ENCODE measurements around the gene MRPL16. TPM values are rescaled to one million over a fixed set of nuclear protein-coding genes. Genes with fewer than 3 reads are reported as not detected.

MRPL16 gene
- polyA plus RNA-seq, 1 of the 3 experiments (the other 2 are of a cell fraction): 77.6 TPM

- no peak overlapping the region for H3K9ac ChIP-seq
- no peak for DNase-seq
- H3K9me2 ChIP-seq: no peaks in the 10 kb centered on the region
- H3F3A ChIP-seq (replicated peaks; ENCODE audit: insufficient read depth): peaks cover 16% of the 10 kb centered on the region
- no peaks in the 10 kb centered on the region for H3K27me3 ChIP-seq (ENCODE audit: insufficient read depth)
- TF ChIP-seq MEF2A (IDR thresholded peaks at IDR 0.05; ENCODE audit: borderline replicate concordance, low read depth): no peak
- no peak for TF ChIP-seq EZH2phosphoT487 (IDR thresholded peaks at IDR 0.05; ENCODE audit: borderline replicate concordance, low read depth)
- no peak for TF ChIP-seq GABPA (IDR thresholded peaks at IDR 0.05; ENCODE audit: low read depth)
- TF ChIP-seq GATA2 (CRISPR knock-in tag; IDR thresholded peaks at IDR 0.05): no peak
- TF ChIP-seq SMC3 (IDR thresholded peaks at IDR 0.05; ENCODE audit: low read depth, low read length): no peak
- no peak for TF ChIP-seq NFIC (IDR thresholded peaks at IDR 0.05; ENCODE audit: borderline replicate concordance)
- no peak for TF ChIP-seq FOXJ3 (CRISPR knock-in tag; IDR thresholded peaks at IDR 0.05)
- no peak for TF ChIP-seq CTCF (IDR thresholded peaks at IDR 0.05)
- TF ChIP-seq ZBTB33 (IDR thresholded peaks at IDR 0.05; ENCODE audit: borderline replicate concordance, low read depth): no peak
- no peak for TF ChIP-seq REST (IDR thresholded peaks at IDR 0.05; ENCODE audit: low read depth, low read length)
- no peak for TF ChIP-seq RCOR1 (IDR thresholded peaks at IDR 0.05; ENCODE audit: low read length)
- TF ChIP-seq YY1 (IDR thresholded peaks at IDR 0.05; ENCODE audit: low read depth): no peak
- TF ChIP-seq CHD2 (IDR thresholded peaks at IDR 0.05; ENCODE audit: low read length, partially characterized antibody): no peak
- no peak for TF ChIP-seq RFX5 (IDR thresholded peaks at IDR 0.05; ENCODE audit: low read length)
- no peak for TF ChIP-seq ELF1 (IDR thresholded peaks at IDR 0.05)
- no peak for TF ChIP-seq RXRA (IDR thresholded peaks at IDR 0.05; ENCODE audit: borderline replicate concordance, low read depth)
- no peak overlapping the region for H3K27ac ChIP-seq (ENCODE audit: low read depth in 2 of 2, low read length in 1 of 2)
- 83% methylated on average over 4 of the region's 4 CpGs for WGBS (ENCODE audit: low lambda C conversion rate)
- CTCF ChIA-PET: no interaction called here
- no peak overlapping the region for H3K4me3 ChIP-seq (ENCODE audit: low read depth in 2 of 2, low read length in 1 of 2)
- peaks cover 5 to 12% of the 10 kb centered on the region in 2 experiments; a peak in 3 of 4 replicates for H3K4me1 ChIP-seq (ENCODE audit: control insufficient read depth in 1 of 2, insufficient read depth in 2 of 2, low read depth in 1 of 2, low read length in 1 of 2)
- H3K4me2 ChIP-seq: no peak overlapping the region
- no peaks in the 10 kb centered on the region for H3K9me3 ChIP-seq
- H3K79me2 ChIP-seq (ENCODE audit: insufficient read depth): peaks cover 98% of the 10 kb centered on the region
- H2AFZ ChIP-seq (ENCODE audit: low read depth): no peak overlapping the region
- POLR2A ChIA-PET: no interaction called here
- peaks cover 7 to 16% of the 10 kb centered on the region in 2 experiments for H3K36me3 ChIP-seq (replicated peaks in 1 of 2; ENCODE audit: control insufficient read depth in 1 of 2, insufficient read depth in 2 of 2, low read length in 1 of 2)
- peaks cover 79% of the 10 kb centered on the region for H4K20me1 ChIP-seq (ENCODE audit: insufficient read depth)
Observed at GRCh38 chr11:59760771-59761170, 49.8 kb downstream of the MRPL16 start.
